ENCODE results near the gene RYR1.

RYR1 gene

DNA sequence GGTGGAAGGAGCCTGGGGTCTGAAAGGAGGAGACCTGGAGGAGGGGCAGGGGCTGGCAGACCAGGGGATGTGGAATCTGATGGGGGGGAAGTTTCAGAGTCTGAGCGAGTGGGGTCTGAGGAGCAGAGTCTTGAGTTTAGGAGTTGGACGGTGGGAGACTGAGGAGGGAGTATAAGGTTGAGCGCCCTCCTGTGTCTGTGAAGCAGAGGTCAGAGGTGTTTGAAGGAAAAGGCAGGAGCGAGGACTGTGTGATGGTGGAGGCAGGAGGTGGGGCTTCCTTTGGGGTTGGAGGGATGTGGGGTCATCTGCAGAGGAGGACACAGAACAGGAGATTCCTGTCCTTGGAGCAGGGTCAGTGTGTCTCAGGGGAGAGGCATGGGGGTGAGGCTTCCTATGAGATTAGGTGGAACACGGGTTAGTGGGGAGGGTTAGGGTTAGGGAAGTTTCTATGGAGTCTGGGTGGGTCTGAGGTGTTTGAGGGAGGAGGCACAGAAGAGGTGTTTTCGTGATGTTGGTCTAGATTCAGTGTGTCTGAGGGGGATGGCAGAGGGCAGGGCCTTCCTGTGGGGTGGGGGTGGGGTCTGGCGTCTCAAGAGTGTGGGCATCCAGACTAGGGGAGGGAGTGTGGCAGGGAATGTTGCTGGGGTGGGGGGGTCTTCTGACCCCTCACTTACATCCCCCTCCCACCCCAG lies 8.3 kb downstream of the RYR1 start:
- H3K36me3 ChIP-seq = no peaks in the 10 kb centered on the region
- no peak overlapping the region for H3K27ac ChIP-seq
- no peak overlapping the region for H3K4me3 ChIP-seq
- H3K27me3 ChIP-seq = peaks cover 0 to 28% of the 10 kb centered on the region in 2 donors
- TF ChIP-seq, protein P1, sequence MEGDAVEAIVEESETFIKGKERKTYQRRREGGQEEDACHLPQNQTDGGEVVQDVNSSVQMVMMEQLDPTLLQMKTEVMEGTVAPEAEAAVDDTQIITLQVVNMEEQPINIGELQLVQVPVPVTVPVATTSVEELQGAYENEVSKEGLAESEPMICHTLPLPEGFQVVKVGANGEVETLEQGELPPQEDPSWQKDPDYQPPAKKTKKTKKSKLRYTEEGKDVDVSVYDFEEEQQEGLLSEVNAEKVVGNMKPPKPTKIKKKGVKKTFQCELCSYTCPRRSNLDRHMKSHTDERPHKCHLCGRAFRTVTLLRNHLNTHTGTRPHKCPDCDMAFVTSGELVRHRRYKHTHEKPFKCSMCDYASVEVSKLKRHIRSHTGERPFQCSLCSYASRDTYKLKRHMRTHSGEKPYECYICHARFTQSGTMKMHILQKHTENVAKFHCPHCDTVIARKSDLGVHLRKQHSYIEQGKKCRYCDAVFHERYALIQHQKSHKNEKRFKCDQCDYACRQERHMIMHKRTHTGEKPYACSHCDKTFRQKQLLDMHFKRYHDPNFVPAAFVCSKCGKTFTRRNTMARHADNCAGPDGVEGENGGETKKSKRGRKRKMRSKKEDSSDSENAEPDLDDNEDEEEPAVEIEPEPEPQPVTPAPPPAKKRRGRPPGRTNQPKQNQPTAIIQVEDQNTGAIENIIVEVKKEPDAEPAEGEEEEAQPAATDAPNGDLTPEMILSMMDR (IDR thresholded peaks at IDR 0.05) = no peak
- H3K9me3 ChIP-seq = no peaks in the 10 kb centered on the region
- H3K4me1 ChIP-seq = no peaks in the 10 kb centered on the region
- DNase-seq = no peak
- intact Hi-C loops (cut with DNase I; ENCODE audit: low total_unique reads) = no loop called here

DNA sequence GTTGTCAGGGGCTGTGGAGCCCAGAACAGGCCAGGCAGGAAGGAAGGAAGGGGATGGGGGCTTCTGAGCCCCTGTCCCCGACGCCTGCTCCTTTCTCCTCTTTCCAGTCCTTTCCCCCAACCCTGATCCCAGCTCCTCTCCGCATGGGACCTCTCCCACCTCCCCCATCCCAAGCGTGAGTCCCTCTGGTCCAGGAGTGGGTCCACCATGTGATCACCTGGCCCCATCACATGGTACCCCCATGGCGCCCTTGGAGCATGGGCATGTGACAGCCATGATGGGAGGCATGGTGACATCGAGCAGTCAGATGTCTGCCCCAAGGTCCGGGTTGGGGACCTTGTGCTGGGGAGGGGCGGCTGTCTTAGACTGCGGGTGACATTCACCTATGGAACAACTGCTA lies 9.2 kb downstream of the RYR1 start:
- no peaks in the 10 kb centered on the region for H3K36me3 ChIP-seq
- H3K4me1 ChIP-seq = no peaks in the 10 kb centered on the region
- intact Hi-C loops (cut with DNase I; ENCODE audit: low total_unique reads) = no loop called here
- no peak overlapping the region for H3K4me3 ChIP-seq
- H3K27me3 ChIP-seq = peaks cover 0 to 28% of the 10 kb centered on the region in 2 donors
- TF ChIP-seq, protein P1 (IDR thresholded peaks at IDR 0.05) = no peak
- DNase-seq = no peak
- no peaks in the 10 kb centered on the region for H3K9me3 ChIP-seq
- no peak overlapping the region for H3K27ac ChIP-seq

DNA sequence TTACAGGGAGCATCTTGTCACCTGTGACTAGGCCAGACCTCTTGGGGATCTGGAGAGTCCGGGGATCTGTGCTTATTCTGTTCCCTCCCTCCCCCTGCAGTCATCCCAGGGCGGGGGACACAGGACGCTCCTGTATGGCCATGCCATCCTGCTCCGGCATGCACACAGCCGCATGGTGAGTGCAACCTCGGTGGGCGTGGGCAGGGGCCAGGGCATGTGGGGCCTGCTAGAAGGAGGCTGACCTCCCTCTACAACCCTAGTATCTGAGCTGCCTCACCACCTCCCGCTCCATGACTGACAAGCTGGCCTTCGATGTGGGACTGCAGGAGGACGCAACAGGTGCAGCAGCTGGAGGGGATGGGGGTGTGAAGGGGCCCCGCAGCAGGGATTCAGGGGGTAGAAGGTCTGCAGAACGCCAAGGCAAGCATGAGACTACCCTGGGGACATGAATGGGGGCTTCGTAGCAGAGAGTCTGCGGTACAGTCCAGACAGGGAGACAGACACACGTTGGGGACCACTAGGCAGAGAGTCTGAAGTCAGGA lies 10.0 kb downstream of the RYR1 start:
- H3K9me3 ChIP-seq = no peaks in the 10 kb centered on the region
- intact Hi-C loops (cut with DNase I; ENCODE audit: low total_unique reads) = no loop called here
- peaks cover 0 to 28% of the 10 kb centered on the region in 2 donors for H3K27me3 ChIP-seq
- no peak overlapping the region for H3K4me3 ChIP-seq
- H3K27ac ChIP-seq = no peak overlapping the region
- H3K4me1 ChIP-seq = no peaks in the 10 kb centered on the region
- H3K36me3 ChIP-seq = no peaks in the 10 kb centered on the region
- DNase-seq = no peak
- TF ChIP-seq, protein P1 (IDR thresholded peaks at IDR 0.05) = no peak

DNA sequence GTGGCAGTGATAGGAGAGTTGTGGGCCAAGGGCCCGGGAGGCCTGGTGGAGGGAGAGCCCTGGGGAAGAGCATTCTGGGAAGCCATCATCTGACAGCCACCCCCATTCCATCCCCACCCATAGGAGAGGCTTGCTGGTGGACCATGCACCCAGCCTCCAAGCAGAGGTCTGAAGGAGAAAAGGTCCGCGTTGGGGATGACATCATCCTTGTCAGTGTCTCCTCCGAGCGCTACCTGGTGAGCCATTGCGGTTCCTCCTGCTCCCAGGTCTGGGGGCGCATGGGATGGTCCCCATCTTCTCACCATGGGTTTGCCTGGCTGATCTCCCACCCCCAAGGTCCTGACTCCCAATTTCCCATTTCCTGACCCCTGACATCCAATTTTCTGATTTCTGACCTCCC lies 10.5 kb downstream of the RYR1 start:
- Histone ChIP-seq H3K9me3 (no peaks in the 10 kb centered on the region), H3K27ac (no peak overlapping the region), H3K27me3 (peaks cover 0 to 25% of the 10 kb centered on the region in 2 donors), H3K4me3 (no peak overlapping the region), H3K36me3 (no peaks in the 10 kb centered on the region), H3K4me1 (no peaks in the 10 kb centered on the region)
- intact Hi-C loops (cut with DNase I; ENCODE audit: low total_unique reads) = no loop called here
- DNase-seq = no peak
- TF ChIP-seq, protein P1 (IDR thresholded peaks at IDR 0.05) = no peak

DNA sequence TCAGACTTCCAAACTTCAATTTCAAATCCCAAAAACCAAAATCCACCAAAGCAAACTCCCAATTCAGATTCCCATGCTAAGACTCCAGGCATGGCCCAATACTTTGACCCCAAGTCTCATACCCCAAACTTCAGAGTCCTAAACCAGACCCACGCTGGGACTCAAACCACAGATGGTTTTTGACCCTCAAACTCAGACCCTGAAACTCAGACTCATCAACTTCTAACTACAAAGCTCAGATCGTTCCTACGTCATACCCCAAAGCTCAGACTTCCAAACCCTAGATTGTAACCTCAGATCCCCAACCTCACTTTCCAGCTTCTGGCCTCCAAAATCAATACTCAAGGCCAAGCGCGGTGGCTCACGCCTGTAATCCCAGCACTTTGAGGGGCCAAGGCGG lies 11.9 kb downstream of the RYR1 start:
- intact Hi-C loops (cut with DNase I; ENCODE audit: low total_unique reads) = no loop called here
- TF ChIP-seq, protein P1 (IDR thresholded peaks at IDR 0.05) = no peak
- no peaks in the 10 kb centered on the region for H3K36me3 ChIP-seq

More for the DNA sequence above, 11.9 kb downstream of the RYR1 start:
- no peaks in the 10 kb centered on the region for H3K9me3 ChIP-seq
- no peaks in the 10 kb centered on the region for H3K4me1 ChIP-seq
- H3K4me3 ChIP-seq = no peak overlapping the region
- DNase-seq = no peak
- H3K27me3 ChIP-seq = peaks cover 0 to 24% of the 10 kb centered on the region in 2 donors
- no peak overlapping the region for H3K27ac ChIP-seq
